ENCODE data around the gene CDC6.

The CDC6 gene

DNA sequence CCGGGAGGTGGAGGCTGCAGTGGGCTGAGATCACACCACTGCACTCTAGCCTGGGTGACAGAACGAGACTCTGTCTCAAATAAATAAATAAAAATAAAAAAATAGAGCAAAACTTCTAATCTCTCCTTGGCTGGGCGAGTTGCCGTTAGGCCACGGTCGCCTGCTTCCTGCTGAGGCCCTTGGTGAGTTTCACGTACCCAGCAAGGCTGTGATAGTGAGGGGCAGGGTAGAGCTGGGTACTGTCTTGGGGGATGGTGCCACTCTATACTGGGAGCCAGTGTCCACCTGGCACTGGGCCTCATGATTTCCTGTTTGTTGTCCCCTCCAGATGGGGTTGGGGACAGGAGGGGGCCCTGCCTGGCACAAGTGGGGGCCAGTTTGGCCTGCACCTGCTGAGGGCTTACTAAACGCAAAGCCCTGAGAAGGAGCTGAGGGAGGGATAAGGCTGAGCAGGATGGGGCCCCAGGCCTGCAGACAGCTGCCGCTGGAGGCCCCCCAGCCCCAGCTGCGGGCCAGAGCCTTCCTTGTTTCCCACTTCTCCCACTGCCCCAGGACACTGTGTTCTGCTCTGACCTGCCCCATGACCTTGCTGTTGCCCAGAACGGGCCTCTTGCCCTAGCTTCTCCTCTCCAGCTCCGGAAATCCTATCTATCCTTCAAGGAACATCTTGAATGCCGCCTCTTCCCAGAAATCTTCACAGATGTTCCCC lies 51.4 kb downstream of the CDC6 start:
- in situ Hi-C loops (cut with MboI; ENCODE audit: low sequenced_read_pairs): no loop called here

DNA sequence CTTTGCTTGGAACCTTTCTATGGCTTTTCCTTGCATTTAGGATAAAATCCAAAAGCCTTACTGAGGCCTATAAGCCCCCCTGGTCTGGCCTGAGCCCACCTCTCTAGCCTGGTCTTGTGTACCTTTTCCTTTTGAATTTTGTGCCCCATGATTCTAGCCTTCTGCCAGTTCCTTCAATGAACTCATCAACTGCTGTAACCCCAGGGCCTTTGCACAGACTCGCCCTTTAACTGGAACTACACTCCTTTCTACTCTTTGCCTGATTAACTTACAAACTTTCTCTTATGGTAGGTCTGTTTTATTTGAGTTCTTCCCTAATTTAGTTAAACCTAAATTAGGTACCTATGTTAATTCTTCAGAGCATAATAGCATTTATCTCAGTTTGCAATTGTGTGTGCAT lies 52.6 kb downstream of the CDC6 start:
- in situ Hi-C loops (cut with MboI; ENCODE audit: low sequenced_read_pairs): no loop called here

DNA sequence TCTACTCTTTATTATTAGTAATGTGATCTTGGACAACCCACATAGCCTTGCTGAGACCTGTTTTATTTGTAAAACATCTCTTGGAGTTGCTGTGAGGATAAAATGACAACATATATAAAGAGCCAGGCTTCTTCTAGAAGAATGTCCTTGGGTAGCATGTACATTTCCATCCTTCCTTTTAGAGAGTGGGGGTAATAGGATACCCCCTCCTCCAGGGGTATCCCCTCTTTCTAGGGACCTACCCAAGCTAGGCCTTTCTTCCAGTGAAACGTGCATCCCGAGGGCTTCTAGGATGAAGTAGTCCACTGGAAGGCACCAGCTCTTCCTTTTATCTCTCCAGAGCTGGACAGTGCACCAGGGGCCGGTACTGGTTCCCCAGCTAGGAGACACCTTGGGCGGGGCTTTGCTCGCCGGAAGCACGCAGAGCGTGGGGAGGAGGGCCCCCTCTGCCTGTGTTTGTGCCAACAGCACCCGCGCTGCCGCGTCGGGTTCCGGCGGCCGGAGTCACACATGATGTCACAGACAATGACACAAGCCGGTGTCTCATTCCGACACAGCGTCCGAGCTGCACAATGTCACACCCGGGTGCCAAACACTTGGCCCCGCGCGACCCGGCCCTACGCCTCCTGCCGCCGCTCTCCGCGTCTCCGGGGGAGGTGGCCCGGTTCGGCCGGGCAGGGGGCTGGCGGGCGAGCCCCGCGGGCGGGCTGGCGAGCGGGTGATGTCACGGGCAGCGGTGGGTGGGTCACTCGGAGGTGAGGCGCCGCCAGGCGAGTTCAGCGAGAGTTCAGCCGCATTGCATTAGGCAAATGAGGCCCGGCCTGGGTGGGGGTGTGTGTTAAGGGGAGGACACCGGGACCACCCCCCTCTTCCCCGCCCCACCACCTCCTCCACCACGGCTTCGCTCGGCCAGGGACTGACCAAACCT lies 53.5 kb downstream of the CDC6 start:
- in situ Hi-C loops (cut with MboI; ENCODE audit: low sequenced_read_pairs): no loop called here

DNA sequence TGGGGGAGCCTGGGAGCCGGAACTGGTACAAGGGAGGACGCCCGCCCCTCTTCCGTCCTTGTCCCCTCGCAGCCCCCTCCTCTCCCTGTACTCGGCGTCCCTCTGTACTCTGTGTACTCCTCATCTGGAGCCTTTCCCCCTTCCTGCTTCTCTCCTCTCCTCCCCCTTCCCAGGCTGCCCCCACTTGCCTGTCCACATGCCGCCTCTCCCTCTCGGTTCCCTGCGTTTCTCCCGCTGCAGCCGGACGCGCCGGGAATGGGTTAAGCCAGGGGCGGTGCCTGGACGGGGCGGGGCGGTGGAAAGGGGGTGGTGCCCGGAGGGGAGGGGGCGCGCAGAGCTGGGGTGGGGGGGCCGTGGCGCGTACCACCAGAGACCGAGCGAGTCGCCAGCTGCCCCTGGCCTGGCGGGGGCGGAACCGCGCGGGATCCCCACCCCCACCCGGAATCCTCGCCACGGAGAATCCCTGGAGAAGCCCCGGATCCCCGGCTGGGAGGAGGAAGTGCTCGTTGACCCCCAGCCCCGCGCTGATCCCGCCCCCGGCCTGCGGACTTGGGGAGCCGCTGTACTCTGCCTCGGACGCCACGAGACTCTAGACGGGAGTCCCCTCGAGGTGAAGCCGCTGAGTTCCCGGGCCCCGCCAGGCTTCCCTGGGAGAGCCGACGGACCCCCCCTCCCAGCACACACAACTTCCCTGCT lies 54.3 kb downstream of the CDC6 start:
- in situ Hi-C loops (cut with MboI; ENCODE audit: low sequenced_read_pairs): no loop called here

DNA sequence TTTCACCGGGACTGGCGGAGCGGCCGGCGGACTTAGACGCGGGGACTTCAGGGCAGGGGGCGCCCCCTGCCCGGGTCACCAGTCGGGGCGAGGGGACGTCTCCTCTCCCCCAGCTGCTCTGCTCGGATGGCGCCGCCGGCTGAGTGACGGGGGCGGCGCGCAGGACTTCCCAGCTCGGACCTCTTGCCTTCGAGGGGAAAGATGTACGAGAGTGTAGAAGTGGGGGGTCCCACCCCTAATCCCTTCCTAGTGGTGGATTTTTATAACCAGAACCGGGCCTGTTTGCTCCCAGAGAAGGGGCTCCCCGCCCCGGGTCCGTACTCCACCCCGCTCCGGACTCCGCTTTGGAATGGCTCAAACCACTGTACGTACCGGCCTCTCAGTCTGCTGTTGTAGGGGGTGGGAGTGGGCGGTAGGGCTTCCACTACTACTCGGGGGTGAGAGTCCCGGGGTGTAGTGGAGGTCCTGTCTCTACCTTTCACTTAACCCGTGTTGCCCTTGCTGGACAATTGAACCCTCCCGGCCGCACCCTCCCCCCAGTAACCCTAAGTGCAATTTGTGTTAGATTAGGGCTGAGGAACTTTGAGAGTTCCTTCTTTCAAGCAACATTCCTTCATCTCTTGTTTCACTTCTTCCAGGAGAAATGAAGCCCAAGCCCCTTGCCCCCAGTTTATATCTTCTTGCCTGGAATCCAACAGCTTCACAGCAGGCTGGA lies 55.0 kb downstream of the CDC6 start:
- in situ Hi-C loops (cut with MboI; ENCODE audit: low sequenced_read_pairs): no loop called here

DNA sequence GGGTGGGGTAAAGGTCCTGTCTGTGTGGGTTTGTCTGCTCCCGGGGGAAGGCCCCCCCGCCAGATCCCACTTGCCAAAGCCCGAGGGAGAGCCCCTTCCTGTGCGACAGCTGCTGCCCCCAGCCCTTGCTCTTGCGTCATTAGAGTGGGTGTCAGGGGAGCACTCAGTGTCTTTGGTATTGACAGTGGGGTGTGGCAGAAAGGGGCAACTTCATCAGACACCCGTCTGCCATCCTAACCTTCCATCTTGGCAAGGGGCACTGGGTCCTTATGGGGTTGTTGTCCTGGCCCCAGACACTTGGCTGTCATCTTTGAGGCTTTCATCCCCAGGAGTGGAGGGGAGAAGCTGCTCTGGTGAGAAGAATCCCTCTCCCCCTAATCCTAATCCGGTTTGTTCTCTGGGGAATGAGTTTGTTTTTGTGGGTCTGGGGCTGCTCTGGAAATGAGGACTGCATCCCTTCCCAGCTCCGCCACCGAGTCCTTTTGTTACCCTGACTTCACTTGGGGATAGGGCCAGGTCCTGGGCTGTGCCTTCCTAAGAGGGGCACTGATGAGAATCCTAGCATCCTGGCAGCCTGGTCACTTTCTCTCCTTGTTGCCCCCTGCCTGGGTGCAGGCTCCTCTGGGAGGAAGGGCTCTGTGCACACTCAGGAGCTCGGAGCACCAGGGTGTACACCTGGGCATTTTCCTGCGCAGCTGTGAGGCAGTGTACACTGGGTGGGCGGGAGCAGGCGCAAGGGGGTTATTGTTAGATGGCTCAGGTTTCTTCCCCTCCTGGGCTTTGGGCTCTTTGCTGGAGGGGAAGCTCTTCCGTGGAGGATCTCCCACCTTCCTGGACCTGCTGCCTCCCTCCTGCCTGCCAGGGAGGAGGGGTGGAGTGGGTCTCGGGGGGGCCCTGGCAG lies 55.8 kb downstream of the CDC6 start:
- in situ Hi-C loops (cut with MboI; ENCODE audit: low sequenced_read_pairs): no loop called here

DNA sequence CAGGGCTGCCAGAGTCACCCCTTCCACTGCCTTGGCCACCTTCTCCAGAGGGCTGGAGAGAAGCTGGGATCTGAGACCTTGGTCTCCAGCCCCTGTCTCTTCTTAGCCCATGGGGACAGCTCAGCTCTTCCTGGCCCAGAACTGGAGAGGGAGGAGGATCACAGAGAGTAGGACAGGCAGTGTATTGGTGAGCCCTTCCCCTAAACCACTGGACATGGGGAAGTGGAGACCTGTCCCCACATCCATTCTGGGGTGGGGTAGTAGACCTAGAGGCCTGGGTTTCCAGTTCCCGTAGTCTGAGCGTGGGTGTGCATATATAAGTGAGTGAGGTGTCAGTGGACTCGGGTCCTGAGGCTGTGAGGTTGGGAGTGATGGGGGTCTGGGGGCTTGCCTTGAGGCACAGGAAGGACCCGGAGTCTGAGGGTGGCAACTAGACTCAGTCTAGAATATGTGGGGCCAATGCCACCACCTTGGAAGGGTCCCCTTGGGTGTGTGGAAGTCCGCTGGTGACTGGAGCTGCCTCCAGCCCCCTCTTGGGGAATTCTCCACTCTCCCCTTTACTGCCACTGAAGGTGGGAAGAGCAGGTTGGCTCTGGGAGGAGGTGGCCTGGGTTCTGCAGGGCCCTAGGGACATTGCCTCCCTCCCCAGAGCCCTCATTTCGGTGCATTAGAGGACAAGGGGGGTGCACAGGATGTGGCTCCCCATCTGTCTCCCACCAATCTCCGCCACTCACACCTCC lies 56.9 kb downstream of the CDC6 start:
- in situ Hi-C loops (cut with MboI; ENCODE audit: low sequenced_read_pairs): no loop called here

DNA sequence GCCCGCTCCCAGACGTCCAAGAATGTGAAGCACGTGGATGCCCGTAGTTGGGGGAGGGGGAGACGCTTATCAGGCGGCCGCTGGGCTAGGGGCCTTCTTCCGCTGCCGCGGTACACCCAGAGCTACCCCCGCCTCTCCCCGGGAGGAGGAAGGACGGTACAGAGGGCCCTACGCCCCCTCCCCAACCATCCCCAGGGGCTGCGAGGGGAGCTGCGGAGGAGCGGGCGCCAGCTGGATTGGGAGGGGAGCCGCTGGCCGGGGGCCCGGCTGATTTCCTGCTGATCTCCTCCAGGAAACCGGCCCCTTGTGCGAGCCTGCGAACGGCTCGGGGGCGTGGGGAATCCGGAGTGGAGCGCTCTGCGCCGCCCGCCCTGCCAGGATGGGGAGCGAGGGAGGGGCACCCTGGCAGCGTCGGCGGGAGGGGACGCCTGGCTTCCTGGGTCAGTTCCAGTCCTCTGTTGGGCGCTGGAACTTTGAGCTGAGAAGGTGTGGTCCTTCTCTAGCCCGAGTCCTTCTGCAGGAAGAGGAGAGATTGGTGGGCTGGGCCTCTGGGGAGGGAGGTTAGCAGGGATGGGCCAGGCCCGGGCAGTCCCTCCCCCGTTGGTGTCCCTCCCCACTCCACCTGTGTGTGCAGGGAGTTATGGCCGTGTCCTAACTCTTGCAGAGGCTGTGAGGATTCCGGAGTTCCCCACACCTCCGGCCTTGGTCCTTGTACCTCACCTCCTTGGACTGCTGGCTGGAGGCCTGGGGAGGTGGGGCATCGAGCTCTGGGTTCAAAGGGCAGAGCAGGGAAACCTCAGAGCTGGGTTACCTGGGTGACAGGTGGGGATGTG lies 57.7 kb downstream of the CDC6 start:
- in situ Hi-C loops (cut with MboI; ENCODE audit: low sequenced_read_pairs): no loop called here

DNA sequence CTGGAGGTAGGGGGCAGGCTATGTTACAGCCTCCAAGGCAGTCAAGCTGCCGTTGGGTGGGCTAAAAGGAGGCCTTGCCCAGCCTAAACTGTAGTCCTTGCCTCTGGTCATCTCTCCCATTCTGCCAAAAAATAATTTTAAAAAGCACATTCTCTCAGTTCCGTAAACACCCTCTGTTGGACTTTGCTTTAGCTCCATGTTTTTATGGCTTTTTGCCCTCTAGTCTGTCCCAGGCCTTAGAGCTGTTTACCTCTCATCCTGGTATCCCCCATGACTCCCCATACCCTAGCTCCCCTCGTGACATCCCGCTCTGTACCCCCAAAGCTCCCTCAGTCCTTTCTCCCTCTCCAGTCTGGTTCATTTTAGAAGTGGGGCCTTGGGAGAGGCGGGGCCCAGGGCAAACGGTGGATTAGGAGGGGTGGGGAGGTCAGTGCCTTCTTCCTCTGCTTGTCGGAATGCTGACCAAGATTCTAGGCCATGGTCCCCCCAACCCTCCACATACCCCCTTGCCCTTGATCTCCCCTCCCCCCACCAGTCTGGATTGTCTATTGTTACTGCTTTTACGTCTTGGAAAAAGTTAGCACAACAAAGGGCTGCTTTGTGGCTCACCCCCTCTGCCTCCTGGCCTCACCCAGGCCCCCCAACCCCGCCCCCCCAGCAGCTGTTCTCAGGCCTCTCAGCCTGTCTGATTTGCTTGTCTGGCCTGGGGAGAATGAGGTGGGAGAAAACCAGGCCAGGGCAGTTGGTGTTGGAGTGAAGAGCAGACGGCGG lies 58.5 kb downstream of the CDC6 start:
- in situ Hi-C loops (cut with MboI; ENCODE audit: low sequenced_read_pairs): no loop called here

DNA sequence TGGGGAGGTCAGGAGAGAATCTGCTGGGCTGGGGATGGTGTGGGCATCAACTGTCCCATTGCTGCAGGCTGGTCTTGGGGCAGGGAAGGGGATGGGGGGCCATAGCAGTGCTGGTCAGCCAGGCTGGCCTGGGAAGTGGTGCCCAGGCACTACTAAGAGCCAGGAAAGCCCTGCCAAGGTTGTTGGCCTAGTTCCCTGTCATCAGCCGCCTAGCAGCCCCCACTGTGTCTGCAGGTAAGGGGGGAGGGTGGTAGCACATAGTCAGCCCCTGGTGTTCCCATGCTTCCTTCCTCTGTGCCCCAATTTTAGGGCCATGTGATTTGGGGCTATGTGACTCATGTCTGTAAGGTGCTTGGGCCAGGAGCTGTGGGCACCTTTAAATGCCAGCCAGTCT lies 59.1 kb downstream of the CDC6 start:
- in situ Hi-C loops (cut with MboI; ENCODE audit: low sequenced_read_pairs): no loop called here

DNA sequence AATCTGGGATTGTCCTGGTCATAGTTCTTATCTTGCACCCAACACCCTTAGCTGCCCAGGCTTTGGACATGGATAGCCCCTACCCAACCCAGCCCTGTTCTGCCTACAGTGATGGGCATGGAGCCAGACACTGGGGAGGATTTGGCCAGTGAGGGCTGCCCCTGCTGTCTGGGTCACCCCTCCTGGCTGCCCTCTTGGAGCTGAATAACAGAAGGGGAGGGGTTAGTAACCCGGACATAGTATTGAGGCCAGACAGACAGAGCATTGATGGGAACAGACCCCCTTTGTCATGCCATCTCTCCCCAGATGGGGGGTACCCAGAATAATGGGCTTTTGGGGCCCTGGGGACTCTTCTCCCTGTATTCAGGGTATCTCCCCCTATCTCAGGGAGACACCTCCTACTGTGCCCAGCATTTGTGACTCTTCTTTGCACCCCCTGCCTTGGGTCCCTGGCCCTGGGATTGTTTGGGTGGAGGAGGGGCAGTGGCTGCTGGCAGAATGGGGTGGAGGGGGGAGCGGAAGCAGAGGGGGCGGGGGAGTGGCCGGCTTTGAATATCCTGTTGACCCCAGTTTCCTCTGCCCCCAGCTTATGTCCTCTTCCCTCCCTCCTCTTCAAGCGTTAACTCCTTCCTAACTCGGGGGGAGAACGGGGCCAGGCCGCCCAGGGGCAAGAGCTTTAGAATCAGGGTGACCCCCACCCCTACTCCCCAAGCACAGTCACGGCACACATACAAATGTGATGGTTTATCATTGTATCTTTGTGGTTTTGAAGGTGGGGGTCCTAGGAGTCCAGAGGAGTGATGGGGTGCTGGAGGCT lies 59.8 kb downstream of the CDC6 start:
- in situ Hi-C loops (cut with MboI; ENCODE audit: low sequenced_read_pairs): no loop called here

DNA sequence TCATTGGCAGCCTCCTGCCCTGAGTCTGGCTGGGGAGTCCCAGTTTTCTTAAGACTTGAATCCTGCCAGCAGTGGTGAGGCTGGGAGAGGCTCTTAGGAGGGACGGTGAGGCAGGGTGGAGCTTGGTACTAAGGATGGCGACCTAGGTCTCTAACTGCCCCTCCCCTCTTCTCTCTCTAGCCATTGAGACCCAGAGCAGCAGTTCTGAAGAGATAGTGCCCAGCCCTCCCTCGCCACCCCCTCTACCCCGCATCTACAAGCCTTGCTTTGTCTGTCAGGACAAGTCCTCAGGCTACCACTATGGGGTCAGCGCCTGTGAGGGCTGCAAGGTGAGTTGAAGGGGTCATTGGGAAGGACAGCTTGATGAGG lies 60.4 kb downstream of the CDC6 start:
- in situ Hi-C loops (cut with MboI; ENCODE audit: low sequenced_read_pairs): no loop called here

DNA sequence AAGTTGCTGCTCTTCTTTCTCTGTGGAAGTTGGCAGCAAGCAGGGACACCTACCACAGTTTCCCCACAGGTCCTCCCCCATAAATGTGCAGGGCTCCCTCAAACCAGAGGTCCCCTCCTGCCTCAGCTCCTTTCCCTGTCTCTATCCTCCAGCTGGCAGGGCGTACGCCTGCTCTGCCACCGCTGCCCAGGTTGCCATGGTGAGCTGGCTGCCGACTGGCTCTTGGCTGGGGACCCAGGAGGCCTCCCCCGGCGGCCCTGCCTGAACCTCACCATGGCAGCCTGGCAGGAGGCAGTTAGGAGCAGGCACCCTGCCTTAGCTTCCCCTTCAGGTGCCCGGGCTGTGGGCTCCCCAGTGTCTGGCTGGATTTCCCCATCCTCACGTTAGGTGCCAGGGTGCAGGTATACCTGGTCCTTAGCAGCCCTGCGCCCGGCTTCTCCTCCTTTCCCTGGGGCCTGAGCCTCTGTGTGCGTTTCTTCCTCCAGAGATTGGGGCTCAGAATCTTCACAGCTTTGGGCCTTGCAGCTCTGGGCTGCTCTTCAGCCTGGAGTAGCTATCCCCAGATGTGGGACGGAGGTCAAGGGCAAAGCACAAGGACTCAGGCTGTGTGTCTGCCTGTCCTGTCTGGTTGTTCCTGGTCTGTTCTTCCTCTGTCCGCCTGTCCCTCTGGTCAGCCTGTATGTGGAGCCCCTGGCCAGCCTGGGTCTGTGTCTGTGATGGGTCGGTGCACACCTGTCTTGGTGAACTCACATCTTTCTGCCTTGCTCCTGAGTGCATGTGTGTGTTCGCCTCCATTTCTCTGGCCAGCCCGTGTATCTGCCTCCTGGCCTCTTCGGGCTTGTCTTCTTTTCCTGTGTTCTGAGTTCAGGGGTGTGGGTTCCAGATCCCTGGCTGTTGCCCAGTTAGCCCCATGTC lies 61.1 kb downstream of the CDC6 start:
- in situ Hi-C loops (cut with MboI; ENCODE audit: low sequenced_read_pairs): no loop called here

DNA sequence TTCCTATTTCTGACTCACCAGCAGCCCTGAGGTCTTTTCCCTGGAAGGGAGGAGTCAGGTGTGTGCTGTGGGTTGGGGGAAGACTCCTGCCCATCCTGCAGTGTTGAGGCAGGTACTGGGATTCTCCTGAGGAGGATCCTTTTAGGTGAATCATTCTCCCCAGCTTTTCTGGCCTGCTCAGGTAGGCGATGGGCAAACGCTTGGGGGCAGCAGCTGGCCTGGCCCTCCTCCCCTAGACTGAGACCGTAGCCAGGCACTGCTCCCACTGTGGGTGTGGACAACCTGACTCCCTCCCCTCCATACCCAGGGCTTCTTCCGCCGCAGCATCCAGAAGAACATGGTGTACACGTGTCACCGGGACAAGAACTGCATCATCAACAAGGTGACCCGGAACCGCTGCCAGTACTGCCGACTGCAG lies 61.8 kb downstream of the CDC6 start:
- in situ Hi-C loops (cut with MboI; ENCODE audit: low sequenced_read_pairs): no loop called here

DNA sequence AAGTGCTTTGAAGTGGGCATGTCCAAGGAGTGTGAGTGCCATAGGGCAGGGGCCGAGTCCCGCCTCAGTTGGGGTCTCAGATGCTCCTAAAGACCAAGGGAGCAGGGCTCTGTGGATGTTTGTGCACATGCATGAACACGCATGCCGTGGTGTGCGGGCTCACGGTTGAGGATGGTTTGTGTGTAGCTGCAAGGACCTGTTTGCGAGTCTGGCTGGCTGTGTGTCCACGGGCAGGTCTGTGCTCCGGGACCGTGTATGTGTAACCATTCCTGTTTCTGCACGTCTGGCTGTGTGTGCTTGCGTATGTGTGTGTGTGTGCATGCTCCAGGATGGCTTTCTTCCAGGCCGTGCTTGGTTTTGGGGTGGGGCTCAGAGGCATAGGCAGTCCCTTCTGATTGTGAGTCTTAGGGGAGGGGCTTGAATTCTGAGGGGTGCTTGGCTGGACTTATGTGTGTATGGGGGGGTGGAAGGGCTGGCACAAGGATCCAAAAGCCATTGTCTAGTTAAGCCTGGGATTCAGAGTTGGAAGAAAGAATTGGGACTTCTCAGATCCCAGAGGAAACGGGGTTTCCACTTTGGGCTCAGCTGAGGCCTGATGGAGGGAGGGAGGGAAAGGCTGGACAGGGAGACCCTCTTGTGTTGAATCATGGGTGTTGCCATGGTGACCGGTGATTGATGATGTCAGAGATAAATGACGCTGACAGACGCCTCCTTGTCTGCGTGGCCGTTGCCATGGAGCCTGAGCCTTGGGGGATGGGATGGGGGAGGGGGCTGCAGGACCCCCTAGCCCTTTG lies 62.4 kb downstream of the CDC6 start:
- in situ Hi-C loops (cut with MboI; ENCODE audit: low sequenced_read_pairs): loop anchor here (5.0 kb wide), 1 partner anchor 43 kb away; the partner anchor contains the start of gene RARA

All from HL-60/S4 (cell line).